ENCODE measurements around the gene SH3GLB1. TPM values are rescaled to one million over a fixed set of nuclear protein-coding genes. Genes with fewer than 3 reads are reported as not detected.

SH3GLB1 gene
- total and polyA plus RNA-seq, 2 of the 8 experiments (the other 6 are each of a cell fraction or from before 2014, with no cell fraction given), result 7.7 to 43.1 TPM

DNA sequence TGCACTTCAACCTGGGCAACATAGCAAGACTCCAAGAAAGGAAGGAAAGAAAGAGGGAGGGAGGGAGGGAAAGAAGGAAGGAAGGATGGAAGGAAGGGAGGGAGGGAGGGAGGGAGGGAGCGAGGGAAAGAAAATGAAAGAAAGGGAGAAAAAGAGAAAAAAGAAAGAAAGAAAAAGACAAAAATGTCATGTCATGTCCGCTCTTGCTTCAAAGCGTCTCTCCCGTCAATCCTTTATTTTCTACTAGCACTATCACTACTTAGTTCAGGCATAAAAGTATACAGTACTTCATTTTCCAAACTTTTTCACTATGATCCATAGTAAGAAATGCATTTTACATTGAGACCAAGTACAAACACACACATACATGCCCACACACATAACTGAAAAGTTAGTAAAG lies 64.7 kb downstream of the SH3GLB1 start:
- Histone ChIP-seq H4K8ac (ENCODE audit: extremely low read depth, insufficient read depth, low read length) (no peak overlapping the region), H2BK5ac (ENCODE audit: low read depth, low read length) (no peak overlapping the region), H3K4ac (replicated peaks; ENCODE audit: insufficient read length, low read depth, low read length) (no peak overlapping the region), H3K9ac (replicated peaks in 1 of 4; ENCODE audit: extremely low read depth in 1 of 4, low read depth in 3 of 4, low read length in 3 of 4) (no peak overlapping the region), H3K18ac (ENCODE audit: extremely low read depth, low read length) (no peak overlapping the region), H3K4me1 (replicated peaks in 1 of 4; ENCODE audit: control insufficient read depth in 3 of 4, insufficient read depth in 4 of 4, low read length in 3 of 4) (peaks cover 0 to 3% (median 0%) of the 10 kb centered on the region in 4 experiments; a peak in 2 of 7 replicates), H3K27ac (ENCODE audit: low read depth, low read length) (no peak overlapping the region), H3K36me3 (ENCODE audit: control insufficient read depth in 2 of 4, insufficient read depth in 4 of 4, low read length in 3 of 4) (no peaks in the 10 kb centered on the region), H3K23ac (ENCODE audit: insufficient read length) (no peak overlapping the region), H3K4me3 (ENCODE audit: extremely low read depth in 1 of 4, insufficient read depth in 2 of 4, low read depth in 3 of 4, low read length in 4 of 4) (no peak overlapping the region), H2BK12ac (ENCODE audit: low read depth, low read length) (no peak overlapping the region), H3K27me3 (replicated peaks in 1 of 4; ENCODE audit: control insufficient read depth in 3 of 4, extremely low read depth in 1 of 4, insufficient read depth in 3 of 4, low read length in 3 of 4) (no peaks in the 10 kb centered on the region), H4K5ac (ENCODE audit: insufficient read length, low read depth, low read length) (no peak overlapping the region), H3K14ac (ENCODE audit: insufficient read length) (no peak overlapping the region), H2AK5ac (ENCODE audit: low read depth, low read length) (no peak overlapping the region), H3K79me1 (ENCODE audit: low read depth, low read length) (no peaks in the 10 kb centered on the region), H3K23me2 (ENCODE audit: low read depth, low read length) (no peaks in the 10 kb centered on the region; the same call in 1 of the 2 replicates), H2BK20ac (ENCODE audit: low read length) (no peak overlapping the region), H3K79me2 (ENCODE audit: control insufficient read depth in 1 of 2, insufficient read depth in 2 of 2, low read length in 2 of 2) (no peaks in the 10 kb centered on the region), H4K91ac (replicated peaks; ENCODE audit: insufficient read length, low read length) (no peak overlapping the region), H3K9me3 (ENCODE audit: insufficient read depth in 2 of 2, low read depth in 1 of 2, low read length in 1 of 2) (peaks cover 0 to 3% of the 10 kb centered on the region in 2 experiments; a peak in 2 of 4 replicates), H3K4me2 (ENCODE audit: insufficient read depth in 1 of 2, low read depth in 2 of 2, low read length in 2 of 2) (no peak overlapping the region), H4K20me1 (replicated peaks in 1 of 2; ENCODE audit: control insufficient read depth in 1 of 2, insufficient read depth in 2 of 2, low read length in 2 of 2) (no peaks in the 10 kb centered on the region), H3K56ac (replicated peaks; ENCODE audit: insufficient read length, low read depth, low read length) (no peak overlapping the region), H2BK15ac (ENCODE audit: low read length) (no peak overlapping the region), H2BK120ac (replicated peaks; ENCODE audit: low read depth, low read length) (no peak overlapping the region), H2AFZ (ENCODE audit: low read length) (no peak overlapping the region)
- FAIRE-seq, result no peak
- CTCF ChIA-PET (ENCODE audit: partially characterized antibody), result interaction anchor here (1.3 kb wide), 2 partner anchors 15 to 256 kb away, joined by 3 read pairs; no protein-coding TSS in a partner anchor
- WGBS, 2 experiments (ENCODE audit: extremely low coverage in 1 of 2, insufficient coverage in 1 of 2, insufficient read length in 1 of 2, insufficient replicate concordance in 2 of 2, low coverage in 1 of 2, low lambda C conversion rate in 2 of 2, missing lambda C conversion rate in 1 of 2), result 86 to 94% methylated on average over 1 to 3 of the region's 4 CpGs
- DNase-seq (ENCODE audit: low read depth in 1 of 2, low spot score in 2 of 2), result no peak
- POLR2A ChIA-PET (ENCODE audit: partially characterized antibody), result no interaction called here
- TF ChIP-seq, protein P1, sequence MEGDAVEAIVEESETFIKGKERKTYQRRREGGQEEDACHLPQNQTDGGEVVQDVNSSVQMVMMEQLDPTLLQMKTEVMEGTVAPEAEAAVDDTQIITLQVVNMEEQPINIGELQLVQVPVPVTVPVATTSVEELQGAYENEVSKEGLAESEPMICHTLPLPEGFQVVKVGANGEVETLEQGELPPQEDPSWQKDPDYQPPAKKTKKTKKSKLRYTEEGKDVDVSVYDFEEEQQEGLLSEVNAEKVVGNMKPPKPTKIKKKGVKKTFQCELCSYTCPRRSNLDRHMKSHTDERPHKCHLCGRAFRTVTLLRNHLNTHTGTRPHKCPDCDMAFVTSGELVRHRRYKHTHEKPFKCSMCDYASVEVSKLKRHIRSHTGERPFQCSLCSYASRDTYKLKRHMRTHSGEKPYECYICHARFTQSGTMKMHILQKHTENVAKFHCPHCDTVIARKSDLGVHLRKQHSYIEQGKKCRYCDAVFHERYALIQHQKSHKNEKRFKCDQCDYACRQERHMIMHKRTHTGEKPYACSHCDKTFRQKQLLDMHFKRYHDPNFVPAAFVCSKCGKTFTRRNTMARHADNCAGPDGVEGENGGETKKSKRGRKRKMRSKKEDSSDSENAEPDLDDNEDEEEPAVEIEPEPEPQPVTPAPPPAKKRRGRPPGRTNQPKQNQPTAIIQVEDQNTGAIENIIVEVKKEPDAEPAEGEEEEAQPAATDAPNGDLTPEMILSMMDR (IDR thresholded peaks at IDR 0.05; ENCODE audit: control extremely low read depth in 1 of 3, insufficient read depth in 1 of 3, low read depth in 1 of 3, low read length in 3 of 3), result no peak
- TF ChIP-seq CTBP2 (IDR thresholded peaks at IDR 0.05; ENCODE audit: borderline replicate concordance, insufficient read depth, insufficient read length, low read length) (no peak), CBX8 (IDR thresholded peaks at IDR 0.05; ENCODE audit: borderline replicate concordance, low read depth, low read length) (no peak), ASH2L (IDR thresholded peaks at IDR 0.05; ENCODE audit: low read length) (no peak), HDAC6 (IDR thresholded peaks at IDR 0.05; ENCODE audit: low read depth, low read length) (no peak), FOSL1 (IDR thresholded peaks at IDR 0.05; ENCODE audit: insufficient read depth, low read depth, low read length) (no peak), ZNF274 (IDR thresholded peaks at IDR 0.05; ENCODE audit: borderline replicate concordance, extremely low read depth, low read length) (no peak)
- TF ChIP-seq, protein P2, sequence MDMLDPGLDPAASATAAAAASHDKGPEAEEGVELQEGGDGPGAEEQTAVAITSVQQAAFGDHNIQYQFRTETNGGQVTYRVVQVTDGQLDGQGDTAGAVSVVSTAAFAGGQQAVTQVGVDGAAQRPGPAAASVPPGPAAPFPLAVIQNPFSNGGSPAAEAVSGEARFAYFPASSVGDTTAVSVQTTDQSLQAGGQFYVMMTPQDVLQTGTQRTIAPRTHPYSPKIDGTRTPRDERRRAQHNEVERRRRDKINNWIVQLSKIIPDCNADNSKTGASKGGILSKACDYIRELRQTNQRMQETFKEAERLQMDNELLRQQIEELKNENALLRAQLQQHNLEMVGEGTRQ (IDR thresholded peaks at IDR 0.05; ENCODE audit: low read length), result no peak
- TF ChIP-seq, protein P3, sequence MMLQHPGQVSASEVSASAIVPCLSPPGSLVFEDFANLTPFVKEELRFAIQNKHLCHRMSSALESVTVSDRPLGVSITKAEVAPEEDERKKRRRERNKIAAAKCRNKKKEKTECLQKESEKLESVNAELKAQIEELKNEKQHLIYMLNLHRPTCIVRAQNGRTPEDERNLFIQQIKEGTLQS (IDR thresholded peaks at IDR 0.05; ENCODE audit: insufficient read depth, low read depth, low read length), result no peak
